Right forelimb (tissue), 1 donor: ENCODE data around the gene TMED10.
"Not testable (repeated sequence)": the region's sequence is repeated elsewhere in the genome, so short reads cannot be mapped to it uniquely, and the experiment has no call there.

Source experiments
- DNase-seq: peaks from one replicate; pipeline ENCODE4 v3.0.0-alpha.2; 2018

The TMED10 gene

DNA sequence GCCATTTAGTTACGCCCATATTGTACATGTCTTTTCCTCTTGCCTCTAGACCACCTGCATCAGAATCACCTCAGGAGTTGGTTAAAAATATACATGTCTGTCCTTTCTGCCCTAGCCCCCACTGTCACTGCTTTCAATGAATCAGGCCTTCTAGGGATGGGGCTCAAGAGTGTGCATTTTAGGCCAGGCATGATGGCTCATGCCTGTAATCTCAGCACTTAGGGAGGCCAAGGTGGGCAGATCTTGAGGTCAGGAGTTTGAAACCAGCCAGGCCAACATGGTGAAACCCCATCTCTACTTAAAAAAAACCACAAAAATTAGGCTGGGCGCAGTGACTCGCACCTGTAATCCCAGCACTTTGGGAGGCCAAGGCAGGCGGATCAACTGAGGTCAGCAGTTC is 13.6 kb upstream of the TMED10 start:
- no peak for DNase-seq

DNA sequence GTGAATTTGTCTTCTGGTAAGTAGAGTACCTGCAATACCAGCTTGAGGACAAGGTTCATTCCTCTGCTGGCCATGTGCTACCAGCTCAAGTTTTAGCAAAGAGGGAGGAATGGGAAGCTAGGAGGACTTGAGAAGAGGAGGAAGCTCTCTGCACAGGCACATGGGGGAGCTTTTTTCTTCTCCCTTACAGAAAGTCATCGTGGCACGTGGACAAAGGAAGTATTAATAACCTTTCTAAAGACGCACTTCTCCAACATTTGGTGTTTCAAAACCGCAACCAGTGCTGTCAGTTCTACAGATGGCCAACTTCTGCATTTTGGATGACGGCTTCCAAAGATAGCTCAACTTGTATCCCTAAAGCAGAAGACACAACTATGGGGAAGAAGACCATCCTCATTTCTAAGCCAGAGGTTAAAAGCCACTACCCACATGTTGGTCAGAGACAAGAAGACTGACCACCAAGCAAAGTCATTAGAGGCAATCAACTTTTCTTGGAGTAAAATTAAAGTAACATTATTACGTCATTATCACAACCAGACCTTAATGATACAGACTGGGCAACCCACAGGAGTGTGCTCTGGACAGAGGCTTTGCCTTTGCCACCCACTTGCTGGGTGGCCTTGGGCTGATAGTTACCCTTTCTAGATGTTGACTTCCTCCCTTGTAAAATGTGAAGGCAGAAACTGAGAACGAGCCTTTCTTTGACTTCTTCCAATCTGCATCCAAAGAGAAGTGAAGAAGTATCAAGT is 12.3 kb upstream of the TMED10 start:
- no peak for DNase-seq

DNA sequence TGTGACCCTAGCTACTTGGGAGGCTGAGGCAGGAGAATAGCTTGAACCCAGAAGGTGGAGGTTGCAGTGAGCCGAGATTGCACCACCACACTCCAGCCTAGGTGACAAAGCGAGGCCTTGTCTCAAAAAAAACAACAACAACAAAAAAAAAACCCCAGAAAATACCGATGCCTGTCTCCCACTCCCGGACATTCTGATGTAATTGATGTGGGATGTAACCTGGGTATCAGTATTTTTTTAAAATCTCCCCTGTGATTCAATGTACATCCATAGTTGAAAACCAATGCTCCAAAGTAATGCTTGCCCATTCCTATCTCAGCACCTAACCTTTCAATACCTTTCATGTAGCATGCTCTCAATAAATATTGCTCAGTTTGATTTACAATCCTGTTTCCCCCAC is 11.7 kb upstream of the TMED10 start:
- DNase-seq: no peak

DNA sequence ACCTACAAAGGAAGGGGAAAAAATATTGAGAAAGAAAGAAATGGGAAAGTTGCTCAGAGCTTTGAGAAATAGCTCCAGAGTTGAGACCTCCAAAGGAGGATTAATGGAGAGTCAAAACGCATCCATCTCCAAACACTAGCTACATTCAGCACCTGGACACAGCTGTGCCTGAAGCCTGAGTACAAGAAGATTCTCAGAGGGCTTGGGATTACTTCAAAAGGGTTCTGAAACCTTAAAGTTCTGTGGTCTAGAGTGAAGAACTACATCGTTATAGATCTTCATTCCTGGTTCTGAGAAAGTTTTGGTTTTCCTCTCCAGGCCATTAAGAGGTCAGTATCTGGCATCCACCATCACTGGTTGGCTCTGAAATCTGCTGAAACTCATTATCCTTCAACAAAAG is 10.5 kb upstream of the TMED10 start:
- DNase-seq: no peak

DNA sequence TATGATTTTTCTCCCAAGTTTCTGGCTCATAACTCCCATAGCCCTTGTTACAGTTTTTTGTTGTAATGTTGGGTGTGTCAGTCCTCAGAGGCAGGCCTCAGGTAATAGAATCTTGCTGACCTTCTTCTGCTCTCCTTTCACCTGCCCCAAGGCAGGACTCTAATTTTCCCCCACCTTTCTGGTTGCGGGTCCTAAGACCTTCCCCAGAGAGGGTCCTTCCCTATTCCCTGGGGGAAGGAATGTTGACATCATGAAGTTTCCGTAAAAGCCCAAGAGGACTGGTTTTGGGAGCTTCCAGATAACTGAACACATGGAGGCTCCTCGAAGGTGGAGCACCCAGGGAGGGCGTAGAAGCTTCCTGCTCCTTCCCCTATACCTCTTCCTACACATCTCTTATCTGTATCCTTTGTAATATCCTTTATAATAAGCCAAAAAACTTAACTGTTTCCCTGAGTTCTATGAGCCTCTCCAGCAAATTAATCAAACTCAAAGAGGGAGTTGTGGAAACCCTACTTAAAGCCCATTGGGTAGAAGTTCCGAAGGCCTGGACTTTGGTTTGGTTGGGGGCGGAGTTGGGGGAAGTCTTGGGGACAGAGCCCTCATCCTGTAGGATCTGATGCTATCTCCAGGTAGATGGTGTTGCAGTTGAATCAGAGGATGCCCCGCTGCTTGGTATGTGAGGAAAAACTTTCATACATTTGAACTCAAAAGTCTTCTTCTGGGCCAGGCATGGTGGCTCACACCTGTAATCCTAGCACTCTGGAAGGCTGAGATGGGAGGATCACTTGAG is 9.0 kb upstream of the TMED10 start:
- DNase-seq: no peak

DNA sequence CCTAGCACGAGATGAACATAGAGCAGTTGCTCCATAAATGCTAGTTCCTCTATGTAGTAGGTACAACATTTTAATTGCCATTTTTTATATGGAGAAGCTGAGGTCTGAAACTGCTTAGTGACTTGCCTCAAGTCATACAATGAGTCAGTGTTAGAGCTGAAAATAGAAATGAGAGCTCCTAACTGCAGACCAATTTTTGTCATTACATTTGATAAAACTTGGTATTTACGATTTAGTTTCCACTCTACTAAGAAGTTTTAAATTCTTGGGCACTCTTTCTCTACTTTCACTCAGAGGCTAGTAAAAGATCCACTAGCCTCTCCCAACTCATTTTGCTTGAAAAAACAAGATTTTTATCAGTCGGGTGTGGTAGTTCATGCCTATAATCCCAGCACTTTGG is 8.1 kb upstream of the TMED10 start:
- DNase-seq: no peak

DNA sequence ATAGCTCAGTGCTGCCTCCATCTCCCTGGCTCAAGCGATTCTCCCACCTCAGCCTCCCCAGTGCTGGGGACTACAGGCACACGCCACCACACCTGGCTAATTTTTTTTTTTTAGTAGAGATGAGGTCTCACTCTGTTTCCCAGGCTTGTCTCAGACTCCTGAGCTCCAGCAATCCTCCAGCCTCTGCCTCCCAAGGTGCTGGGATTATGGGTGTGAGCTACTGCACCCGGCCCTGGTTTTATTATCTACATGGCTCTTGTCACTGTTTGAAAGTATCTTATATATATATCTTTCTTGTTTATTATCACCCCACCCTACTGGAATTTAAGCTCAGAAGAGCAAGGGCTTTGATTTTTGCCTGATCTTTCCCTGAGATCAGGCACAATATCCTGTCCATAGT is 7.6 kb upstream of the TMED10 start:
- no peak for DNase-seq

DNA sequence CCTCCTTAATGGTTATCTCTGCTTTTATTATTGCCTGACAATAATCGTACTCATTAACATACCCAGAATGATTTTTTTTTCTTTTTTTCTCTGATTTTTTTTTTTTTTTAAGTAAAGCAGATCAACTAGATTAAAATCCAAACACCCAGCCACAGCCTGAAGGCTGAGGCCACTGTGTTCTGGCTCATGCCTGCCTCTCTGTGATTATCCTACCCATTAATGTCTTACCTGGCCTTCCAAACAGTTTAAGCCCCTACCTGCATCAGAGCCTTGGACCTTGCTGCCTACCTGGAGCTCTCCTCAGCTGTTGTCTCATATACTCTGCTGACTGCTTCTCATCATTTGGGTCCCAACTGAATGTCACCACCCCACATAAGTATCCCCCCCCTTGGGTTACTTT is 6.8 kb upstream of the TMED10 start:
- DNase-seq: no peak

DNA sequence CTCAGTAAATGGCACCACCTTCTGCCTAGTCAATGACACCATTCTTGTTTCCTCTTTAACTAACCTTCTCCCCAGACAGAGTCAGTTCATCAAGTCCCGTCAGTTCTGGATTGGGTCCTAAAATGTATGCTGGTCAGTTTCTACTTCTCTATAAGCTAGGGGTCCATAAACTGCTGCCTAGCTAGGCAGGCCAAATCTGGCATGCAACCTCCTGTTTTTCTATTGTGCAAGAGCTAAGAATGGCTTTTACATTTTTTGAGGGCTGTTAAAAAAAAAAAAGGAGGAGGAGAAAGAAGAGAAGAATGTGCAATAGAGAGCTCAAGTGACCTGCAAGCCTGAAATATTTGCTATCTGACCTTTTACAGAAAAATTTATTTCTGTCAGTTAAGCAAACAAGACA is 6.4 kb upstream of the TMED10 start:
- DNase-seq: no peak

DNA sequence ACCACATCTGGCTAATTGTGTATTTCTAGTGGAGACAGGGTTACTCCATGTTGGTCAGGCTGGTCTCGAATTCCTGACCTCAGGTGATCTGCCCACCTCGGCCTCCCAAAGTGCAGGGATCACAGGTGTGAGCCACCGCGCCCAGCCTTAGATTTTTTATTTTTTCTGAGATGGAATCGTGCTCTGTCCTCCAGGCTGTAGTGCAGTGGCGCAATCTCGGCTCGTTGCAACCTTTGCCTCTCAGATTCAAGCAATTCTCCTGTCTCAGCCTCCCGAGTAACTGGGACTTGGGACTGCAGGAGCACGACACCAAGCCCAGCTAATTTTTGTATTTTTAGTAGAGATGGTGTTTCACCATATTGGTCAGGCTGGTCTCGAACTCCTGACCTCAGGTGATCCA is 5.8 kb upstream of the TMED10 start:
- DNase-seq: not testable (repeated sequence)

DNA sequence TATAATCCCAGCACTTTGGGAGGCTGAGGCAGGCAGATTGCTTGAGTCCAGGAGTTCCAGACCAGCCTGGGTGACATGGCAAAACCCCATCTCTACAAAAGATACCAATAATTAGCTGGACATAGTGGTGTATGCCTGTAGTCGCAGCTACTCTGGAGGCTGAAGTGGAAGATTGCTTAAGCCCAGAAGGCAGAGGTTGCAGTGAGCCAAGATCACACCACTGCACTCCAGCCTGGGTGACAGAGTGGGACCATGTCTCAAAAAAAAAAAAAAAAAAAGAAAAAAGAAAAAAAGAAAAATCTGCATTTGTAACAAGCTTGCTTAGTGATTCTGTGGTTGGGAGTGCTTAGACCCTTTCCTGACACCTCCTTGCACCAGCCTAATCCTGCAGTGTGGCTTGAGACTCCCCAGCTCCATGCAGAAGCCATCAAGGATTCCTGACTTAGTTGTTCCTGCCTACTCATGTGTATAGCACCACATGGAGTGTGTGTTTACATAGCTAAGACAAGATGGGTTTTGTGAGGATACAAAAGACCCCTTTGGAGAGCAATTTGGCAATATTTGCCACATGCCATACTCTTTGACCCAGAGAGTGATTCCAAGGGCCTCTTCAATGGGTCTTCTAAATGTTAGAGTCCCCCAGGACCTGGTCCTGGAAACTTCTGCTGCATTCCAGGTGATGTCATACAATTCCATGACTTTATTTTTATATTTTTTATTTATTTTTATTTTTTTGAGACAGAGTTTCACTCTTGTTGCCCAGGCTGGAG is 5.1 kb upstream of the TMED10 start:
- no peak for DNase-seq

DNA sequence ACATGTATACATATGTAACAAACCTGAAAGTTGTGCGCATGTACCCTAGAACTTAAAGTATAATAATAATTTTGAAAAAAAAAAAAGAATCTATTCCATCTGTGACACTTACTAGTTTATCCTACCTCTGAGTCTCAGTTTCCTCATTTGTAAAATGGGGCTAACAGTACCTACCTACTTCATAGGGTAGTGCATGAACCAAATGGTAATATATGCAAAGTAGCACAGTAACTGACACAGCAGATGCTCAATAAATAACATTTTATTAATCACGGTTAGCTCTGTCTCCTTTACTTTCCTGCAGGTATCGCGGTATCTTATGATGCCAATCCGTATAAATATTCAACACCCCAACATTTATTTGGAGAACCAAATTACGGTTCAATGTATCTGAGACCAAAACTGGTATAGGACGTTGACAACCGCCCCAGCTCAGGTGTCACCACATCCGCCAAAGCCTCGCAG is 703 bp downstream of the TMED10 start:
- no peak for DNase-seq

DNA sequence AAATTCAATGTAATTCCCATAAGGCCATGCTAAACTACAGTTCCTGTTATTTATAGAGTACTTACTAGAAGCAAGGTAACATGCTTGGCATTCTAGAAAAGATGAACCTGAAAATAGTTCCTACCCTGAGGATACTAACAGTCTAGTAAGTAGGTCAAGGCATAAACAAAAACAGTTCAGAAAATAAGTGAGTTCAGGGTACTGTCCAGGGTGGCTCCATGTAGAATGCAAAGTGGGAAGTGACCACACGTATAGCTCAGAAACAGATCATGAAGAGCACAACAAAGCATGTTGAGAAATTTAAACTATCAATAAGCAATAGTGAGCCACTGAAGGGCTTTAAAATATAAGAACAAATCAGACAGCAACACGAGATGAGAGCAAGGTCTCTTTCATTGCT is 2.3 kb downstream of the TMED10 start:
- DNase-seq: no peak

DNA sequence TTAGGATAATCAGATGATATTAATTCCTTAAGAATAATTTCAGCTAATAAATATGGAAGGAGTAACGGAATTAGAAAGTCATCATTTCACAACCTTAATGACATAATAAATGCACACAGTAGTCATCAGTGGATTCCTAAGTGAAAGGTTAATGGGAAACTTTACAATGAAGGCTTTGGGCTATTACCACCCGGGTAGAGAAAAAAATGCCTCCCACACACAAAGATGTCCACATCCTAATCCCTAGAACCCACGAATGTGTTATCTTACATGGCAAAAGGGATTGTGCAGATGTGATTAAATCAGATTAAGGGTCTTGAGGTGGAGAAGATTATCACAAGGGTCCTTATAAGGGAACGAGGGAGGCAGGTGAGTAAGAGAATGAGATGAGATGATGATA is 5.6 kb downstream of the TMED10 start:
- no peak for DNase-seq

DNA sequence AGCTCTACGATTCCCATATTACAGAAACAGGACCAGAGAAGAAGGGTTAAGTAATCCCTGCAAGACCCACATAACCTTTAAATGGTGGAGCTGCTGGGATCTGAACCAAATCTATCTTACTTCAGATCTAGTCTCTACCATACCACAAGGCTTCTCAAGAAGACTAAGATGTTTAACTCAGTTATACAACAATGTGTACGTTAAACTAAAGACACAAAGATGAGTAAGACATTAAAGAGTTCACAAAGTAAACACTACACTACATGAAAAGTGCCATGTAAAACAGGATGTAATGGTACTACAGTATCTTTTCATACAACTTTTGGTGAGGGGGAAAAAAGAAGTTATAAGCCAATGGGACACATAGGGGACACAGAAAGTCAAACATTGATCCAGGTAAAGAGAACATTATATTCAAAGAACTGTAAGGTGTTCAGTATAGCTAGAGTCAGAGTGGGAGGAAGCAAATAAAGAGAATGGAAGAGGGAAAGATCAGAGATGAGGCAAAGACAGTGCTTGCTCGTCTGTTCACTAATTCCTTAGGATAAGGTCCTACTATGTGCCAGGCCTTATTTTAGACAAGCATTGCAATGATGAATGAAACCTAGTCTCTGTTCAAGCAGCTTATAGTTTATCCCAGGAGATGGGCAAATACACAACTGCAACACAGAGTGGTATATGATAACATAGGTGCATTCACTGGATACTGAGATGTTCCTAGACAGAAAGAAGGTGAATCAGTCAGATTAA is 7.7 kb downstream of the TMED10 start:
- DNase-seq: no peak

DNA sequence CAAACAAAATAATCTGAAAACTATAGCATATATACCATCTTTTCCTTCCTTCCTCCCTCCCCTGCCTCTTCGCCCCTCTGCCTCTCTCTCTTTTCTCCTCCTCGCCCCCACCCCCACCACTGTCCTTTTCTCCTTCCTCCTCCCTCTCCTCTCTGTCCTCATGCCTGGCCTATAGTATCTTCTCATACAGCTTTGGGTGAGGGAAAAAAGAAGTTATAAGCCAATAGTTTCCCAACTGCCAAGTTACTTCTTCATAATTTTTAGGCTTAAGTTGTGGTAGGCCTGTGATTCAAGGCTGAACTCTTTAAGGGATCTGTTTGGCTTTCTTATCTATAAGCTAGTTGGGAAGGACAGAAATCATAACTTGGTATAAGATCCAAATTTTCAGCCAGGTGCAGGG is 9.1 kb downstream of the TMED10 start:
- DNase-seq: no peak

DNA sequence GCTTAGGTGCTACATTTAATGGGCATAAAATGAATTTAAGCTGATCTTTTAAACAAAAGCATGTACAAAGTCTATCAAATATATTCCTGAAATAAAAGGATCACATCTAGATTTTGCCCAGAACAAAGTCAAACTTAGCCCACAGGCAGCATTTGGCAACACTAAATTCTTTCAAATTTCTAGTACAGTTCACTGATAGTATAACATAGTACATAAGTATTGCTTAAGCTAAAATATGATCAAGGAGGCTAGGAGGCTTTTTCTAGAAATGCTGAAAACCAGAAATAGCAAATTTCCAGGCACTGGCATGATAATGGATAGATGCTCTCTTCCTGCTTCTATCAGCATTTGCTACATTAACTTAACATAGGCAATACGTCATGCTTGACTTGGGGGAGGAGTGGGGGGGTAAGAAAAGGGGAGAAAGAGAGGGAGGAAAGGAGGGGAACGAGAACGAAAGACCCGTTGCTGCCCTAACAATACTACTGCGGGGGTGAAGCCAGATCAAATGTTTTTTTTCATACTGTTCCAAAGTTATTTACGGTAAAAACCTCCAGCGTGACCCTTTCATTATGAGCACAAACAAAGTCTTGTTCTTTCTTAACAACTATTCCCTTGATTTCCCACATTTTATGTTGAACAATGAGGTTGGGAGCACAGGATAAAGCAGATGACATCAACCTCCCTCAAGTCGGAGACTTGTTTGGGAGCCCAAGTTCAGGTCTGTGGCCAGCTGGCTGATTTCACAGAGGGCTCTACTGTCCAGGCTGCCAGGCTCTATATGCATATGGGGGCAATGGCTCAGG is 10.6 kb downstream of the TMED10 start:
- DNase-seq: peak; percentile 53

DNA sequence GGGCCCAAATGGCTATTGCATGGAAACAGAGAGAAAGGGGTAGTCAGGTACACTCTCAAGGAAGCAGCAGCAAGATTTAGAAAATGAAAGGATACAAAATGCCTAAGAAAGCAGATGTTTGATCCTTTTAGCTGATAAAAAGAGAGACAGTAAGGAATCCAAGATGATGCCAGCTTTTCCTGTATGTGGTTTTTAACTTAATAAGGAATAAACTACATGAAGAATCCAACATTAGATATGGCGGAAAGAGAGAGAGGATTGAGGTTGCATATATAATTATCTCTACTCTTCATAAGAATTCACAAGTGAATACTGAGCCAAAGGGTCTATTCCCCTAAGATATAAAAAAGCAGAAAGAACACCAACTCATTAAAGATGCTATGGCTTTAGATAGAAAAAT is 11.6 kb downstream of the TMED10 start:
- DNase-seq: no peak

DNA sequence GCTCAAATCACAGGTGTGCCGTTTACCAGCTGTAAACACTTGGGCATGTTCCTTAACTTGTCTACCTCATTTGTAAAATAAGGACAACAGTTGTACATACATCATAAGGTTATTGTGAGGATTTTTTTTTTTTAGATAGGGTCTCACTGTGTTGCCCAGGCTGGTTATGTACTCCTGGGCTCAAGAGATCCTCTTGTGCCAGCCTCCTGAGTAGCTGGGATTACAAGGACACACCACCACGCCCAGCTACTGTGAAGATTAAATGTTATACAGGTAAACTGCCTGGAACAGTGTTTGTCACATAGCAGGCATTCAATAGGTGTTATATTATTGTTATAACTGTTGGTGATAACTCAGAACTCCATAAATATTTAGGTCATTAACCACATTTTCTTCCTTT is 12.7 kb downstream of the TMED10 start:
- no peak for DNase-seq

DNA sequence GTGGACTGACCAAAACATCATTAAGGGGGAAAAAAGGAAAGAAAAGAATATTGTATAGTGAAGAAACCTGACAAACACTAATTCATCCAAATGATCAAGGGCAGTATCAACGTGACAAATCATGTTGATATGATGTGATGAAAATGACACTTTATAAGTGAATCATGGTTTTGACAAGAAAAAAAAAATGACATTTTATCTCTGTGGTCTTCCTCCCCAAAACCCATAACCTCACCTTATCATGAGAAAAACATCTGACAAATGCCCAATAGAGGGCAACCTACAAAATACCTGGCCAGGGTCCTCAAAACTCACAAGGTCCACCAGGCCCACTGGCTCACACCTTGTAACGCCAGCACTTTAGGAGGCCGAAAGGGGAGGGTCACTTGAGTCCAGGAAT is 13.8 kb downstream of the TMED10 start:
- DNase-seq: no peak

DNA sequence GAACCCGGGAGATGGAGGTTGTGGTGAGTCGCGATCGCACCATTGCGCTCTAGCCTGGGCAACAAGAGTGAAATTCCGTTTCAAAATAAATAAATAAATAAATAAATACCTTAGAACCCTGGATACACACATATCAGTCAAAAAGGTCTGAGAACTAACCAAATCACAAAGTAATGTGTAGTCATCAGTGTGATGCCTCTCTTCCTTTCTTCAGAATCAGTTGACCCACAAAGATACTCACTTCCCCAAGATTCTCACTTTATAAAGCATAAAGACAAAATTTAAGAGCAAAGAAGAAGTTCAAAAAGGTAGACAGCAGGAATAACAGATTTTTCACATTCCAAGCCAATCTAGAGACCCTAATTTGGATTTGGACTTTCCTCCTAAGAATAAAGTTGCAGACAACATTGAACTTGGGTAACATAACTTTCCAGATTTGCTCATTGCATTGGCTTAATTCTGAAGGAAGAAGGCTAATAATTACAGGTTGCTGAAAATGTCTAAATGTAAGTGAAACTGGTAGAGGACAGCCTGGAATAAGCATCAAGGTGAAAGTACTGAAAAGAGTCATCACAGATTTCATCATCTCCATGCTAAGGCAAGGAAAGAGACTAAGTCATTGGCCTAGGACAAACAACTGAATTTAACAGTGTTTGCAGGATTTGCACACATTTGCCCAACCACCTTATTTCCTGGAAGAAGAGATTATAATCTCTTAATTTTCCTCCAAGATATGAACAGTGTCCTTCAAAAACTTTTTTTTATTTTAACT is 17.4 kb downstream of the TMED10 start:
- DNase-seq: no peak
